ENCODE data around the gene RESP18. TPM values are rescaled to one million over a fixed set of nuclear protein-coding genes. Genes with fewer than 3 reads are reported as not detected.

RESP18 gene
- total and polyA plus RNA-seq, 4 experiments from 2014 or later, result not detected

DNA sequence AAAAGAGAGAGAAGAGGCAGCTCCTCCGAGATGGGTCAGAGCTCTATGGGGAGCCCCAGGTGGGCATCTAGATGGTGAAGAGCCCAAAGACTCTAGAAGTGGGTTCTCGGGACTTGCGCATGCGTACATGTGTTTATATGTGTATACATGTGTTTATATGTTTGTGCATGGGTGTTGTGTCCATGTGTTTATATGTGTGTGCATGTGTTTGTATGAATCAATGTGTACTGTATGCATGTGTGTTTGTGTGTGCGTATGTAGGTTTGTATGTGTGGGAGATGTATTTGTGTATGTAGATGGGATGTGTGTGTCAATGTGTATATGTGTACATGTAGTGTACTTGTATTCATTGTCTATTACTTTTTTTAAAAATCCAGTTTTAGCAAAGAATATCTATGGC lies 29.5 kb upstream of the RESP18 start:
- Mint-ChIP-seq H3K9me3 (no peaks in the 10 kb centered on the region), H3K4me3 (no peak overlapping the region), H3K27ac (no peak overlapping the region), H3K4me1 (no peaks in the 10 kb centered on the region), H3K27me3 (peaks cover 13 to 15% of the 10 kb centered on the region in 2 donors), H3K36me3 (peaks cover 0 to 8% of the 10 kb centered on the region in 2 donors)
- H3K4me3 ChIP-seq (ENCODE audit: low read length in 2 of 2), result no peak overlapping the region
- H3K9me3 ChIP-seq (ENCODE audit: control insufficient read depth in 1 of 2, low read length in 2 of 2), result no peaks in the 10 kb centered on the region
- no peak for DNase-seq
- ChIA-PET POLR2A (ENCODE audit: partially characterized antibody) (no interaction called here), CTCF (ENCODE audit: partially characterized antibody) (interaction anchor here (1.0 kb wide), 1 partner anchor 10 kb away, joined by 3 read pairs; no protein-coding TSS in a partner anchor)
- intact Hi-C loops (cut with micrococcal nuclease), result no loop called here
- H3K27ac ChIP-seq (ENCODE audit: low read depth, low read length), result no peak overlapping the region
- no peaks in the 10 kb centered on the region for H3K27me3 ChIP-seq (ENCODE audit: insufficient read depth, low read length)
- H3K4me1 ChIP-seq (ENCODE audit: insufficient read depth, low read length), result no peaks in the 10 kb centered on the region
- H3K36me3 ChIP-seq (ENCODE audit: insufficient read depth, low read length), result no peaks in the 10 kb centered on the region

DNA sequence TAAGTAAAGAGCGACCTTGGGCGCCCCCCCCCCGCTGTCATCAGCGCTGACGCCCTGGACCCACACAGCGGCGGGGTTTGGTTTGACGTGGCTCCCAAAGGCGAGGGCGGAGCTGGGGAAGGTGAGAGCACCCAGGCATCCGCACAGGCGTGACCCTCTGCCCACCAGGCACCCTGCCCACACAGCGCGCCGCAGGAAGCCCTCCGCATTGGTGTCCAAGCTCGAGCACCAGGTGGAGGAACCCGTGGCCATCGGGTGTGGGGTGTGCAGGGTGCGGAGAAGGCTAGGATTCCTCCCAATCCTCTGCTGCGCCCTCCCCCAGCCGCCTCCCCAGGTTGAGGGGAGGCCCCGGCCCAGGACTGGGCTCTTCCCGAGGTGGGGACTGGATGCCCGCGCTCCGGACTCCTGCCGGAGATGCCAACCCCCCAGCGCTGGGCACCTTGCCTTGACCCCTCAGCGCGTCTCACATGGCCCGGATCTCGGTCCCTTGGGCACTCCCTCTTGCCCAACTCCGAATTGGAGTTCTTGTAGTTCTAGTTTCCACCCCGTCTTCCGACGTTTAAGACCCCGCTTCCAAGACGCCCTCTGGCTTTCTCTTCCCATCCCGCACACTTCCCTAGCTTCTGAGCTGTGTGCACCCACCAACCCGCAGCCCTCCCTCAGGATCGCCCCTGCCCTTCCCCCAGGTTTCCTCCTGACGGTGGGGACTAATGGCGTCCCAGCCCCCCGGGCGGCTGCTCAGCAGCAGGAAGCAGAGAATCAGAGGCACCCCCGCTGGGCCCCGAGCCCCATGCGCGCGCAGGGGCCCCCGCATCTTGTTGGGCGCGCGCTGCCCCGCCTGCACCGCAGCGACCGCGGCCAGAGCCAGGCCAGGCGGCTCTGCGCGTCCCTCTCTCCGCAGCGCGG lies 25.9 kb upstream of the RESP18 start:
- POLR2A ChIA-PET (ENCODE audit: partially characterized antibody), result no interaction called here
- H3K9me3 Mint-ChIP-seq, result peaks cover 0 to 2% (median 0%) of the 10 kb centered on the region in 8 donors
- Histone ChIP-seq H3K27me3 (ENCODE audit: insufficient read depth, low read length) (no peaks in the 10 kb centered on the region), H3K4me3 (ENCODE audit: low read length in 2 of 2) (no peak overlapping the region), H3K4me1 (ENCODE audit: insufficient read depth, low read length) (no peaks in the 10 kb centered on the region), H3K27ac (ENCODE audit: low read depth, low read length) (no peak overlapping the region), H3K36me3 (ENCODE audit: insufficient read depth, low read length) (no peaks in the 10 kb centered on the region), H3K9me3 (ENCODE audit: control insufficient read depth in 1 of 2, low read length in 2 of 2) (no peaks in the 10 kb centered on the region)
- H3K27ac Mint-ChIP-seq, result no peak overlapping the region
- peak overlapping the region in 3 of 8 donors; percentile 21 to 27 (median 26) for H3K4me3 Mint-ChIP-seq
- peaks cover 0 to 8% of the 10 kb centered on the region in 2 donors for H3K36me3 Mint-ChIP-seq
- intact Hi-C loops (cut with micrococcal nuclease), result no loop called here
- DNase-seq, result no peak
- CTCF ChIA-PET (ENCODE audit: partially characterized antibody), result no interaction called here
- H3K27me3 Mint-ChIP-seq, result peaks cover 35 to 38% of the 10 kb centered on the region in 2 donors
- peaks cover 0 to 2% (median 0%) of the 10 kb centered on the region in 4 donors for H3K4me1 Mint-ChIP-seq

DNA sequence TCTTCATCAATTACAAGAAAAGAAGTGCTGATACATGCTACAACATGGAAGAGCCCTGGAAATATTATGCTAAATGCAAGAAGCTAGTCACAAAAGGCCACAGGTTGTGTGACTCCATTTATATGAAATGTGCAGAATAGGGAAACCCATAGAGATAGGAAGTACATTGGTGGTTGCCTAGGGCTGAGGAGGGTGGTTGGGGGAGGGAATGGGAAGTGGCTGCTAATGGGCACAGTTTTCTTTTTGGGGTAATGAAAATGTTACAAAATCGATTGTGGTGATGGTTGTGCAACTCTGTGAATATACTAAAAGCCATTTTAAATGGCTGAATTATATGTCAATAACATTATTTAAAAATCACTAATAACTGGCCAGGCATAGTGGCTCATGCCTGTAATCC lies 24.3 kb upstream of the RESP18 start:
- H3K9me3 ChIP-seq (ENCODE audit: control insufficient read depth in 1 of 2, low read length in 2 of 2), result no peaks in the 10 kb centered on the region
- H3K36me3 ChIP-seq (ENCODE audit: insufficient read depth, low read length), result no peaks in the 10 kb centered on the region
- Mint-ChIP-seq H3K9me3 (peaks cover 0 to 2% (median 0%) of the 10 kb centered on the region in 8 donors), H3K27ac (no peak overlapping the region), H3K36me3 (peaks cover 0 to 5% of the 10 kb centered on the region in 2 donors), H3K4me1 (peaks cover 0 to 2% (median 0%) of the 10 kb centered on the region in 4 donors), H3K27me3 (peaks cover 37 to 41% of the 10 kb centered on the region in 2 donors), H3K4me3 (peak overlapping the region in 2 of 8 donors; percentile 24 to 31)
- no peak overlapping the region for H3K4me3 ChIP-seq (ENCODE audit: low read length in 2 of 2)
- CTCF ChIA-PET (ENCODE audit: partially characterized antibody), result no interaction called here
- H3K27ac ChIP-seq (ENCODE audit: low read depth, low read length), result no peak overlapping the region
- POLR2A ChIA-PET (ENCODE audit: partially characterized antibody), result no interaction called here
- intact Hi-C loops (cut with micrococcal nuclease), result no loop called here
- no peaks in the 10 kb centered on the region for H3K4me1 ChIP-seq (ENCODE audit: insufficient read depth, low read length)
- DNase-seq, result no peak
- H3K27me3 ChIP-seq (ENCODE audit: insufficient read depth, low read length), result no peaks in the 10 kb centered on the region

DNA sequence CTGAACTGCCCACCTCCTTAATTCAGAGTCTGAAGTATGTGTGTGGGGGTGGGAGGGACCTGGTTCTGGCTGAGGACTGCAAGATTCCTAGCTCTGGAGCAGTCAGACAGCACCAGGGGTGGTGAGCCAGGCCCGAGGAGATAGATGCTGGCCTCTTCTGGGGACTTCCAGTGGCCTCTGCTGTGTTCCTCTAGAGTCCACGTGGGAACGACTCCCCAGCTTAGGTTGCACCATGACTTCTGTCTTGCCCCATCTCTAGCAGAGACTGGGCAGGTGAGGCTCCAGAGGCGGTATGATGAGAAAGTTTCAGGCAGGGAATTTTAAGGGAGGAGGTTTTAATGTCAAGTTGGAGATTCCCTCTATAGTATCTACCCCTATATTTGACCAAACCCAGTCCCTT lies 22.0 kb upstream of the RESP18 start:
- Mint-ChIP-seq H3K27me3 (peaks cover 30 to 38% of the 10 kb centered on the region in 2 donors), H3K4me1 (peaks cover 0 to 2% (median 0%) of the 10 kb centered on the region in 4 donors), H3K27ac (no peak overlapping the region), H3K9me3 (peaks cover 0 to 5% (median 0%) of the 10 kb centered on the region in 8 donors), H3K36me3 (no peaks in the 10 kb centered on the region), H3K4me3 (no peak overlapping the region)
- DNase-seq, result no peak
- ChIA-PET CTCF (ENCODE audit: partially characterized antibody) (interaction anchor here (0.7 kb wide), 1 partner anchor 324 kb away, joined by 3 read pairs; no protein-coding TSS in a partner anchor), POLR2A (ENCODE audit: partially characterized antibody) (no interaction called here)
- intact Hi-C loops (cut with micrococcal nuclease), result no loop called here
- Histone ChIP-seq H3K4me1 (ENCODE audit: insufficient read depth, low read length) (no peaks in the 10 kb centered on the region), H3K9me3 (ENCODE audit: control insufficient read depth in 1 of 2, low read length in 2 of 2) (no peaks in the 10 kb centered on the region), H3K27ac (ENCODE audit: low read depth, low read length) (no peak overlapping the region), H3K27me3 (ENCODE audit: insufficient read depth, low read length) (no peaks in the 10 kb centered on the region), H3K36me3 (ENCODE audit: insufficient read depth, low read length) (no peaks in the 10 kb centered on the region), H3K4me3 (ENCODE audit: low read length in 2 of 2) (no peak overlapping the region)

DNA sequence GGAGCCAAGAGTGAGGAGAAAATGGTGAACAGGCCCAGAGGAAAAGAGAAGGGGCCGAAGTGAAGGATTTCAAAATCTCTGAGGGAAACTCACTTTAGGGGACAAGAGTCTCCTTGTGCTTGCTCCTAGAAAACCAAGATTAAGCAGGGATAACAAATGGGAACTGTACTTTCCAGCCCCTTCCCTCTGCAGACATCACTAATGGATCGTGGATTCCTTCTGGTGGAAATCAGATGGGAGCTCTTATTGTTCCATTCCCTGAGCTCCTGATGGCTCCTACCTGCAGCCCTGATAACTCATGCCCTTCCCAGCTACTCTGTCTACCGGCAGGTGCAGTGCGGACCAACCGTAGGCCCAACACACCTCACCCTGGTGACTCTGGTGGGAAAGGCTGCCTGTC lies 20.6 kb upstream of the RESP18 start:
- Histone ChIP-seq H3K27me3 (ENCODE audit: insufficient read depth, low read length) (no peaks in the 10 kb centered on the region), H3K36me3 (ENCODE audit: insufficient read depth, low read length) (no peaks in the 10 kb centered on the region), H3K4me3 (ENCODE audit: low read length in 2 of 2) (no peak overlapping the region), H3K27ac (ENCODE audit: low read depth, low read length) (no peak overlapping the region), H3K4me1 (ENCODE audit: insufficient read depth, low read length) (no peaks in the 10 kb centered on the region), H3K9me3 (ENCODE audit: control insufficient read depth in 1 of 2, low read length in 2 of 2) (no peaks in the 10 kb centered on the region)
- intact Hi-C loops (cut with micrococcal nuclease), result no loop called here
- no peaks in the 10 kb centered on the region for H3K36me3 Mint-ChIP-seq
- peaks cover 0 to 5% (median 0%) of the 10 kb centered on the region in 8 donors for H3K9me3 Mint-ChIP-seq
- peaks cover 33 to 37% of the 10 kb centered on the region in 2 donors for H3K27me3 Mint-ChIP-seq
- CTCF ChIA-PET (ENCODE audit: partially characterized antibody), result interaction anchor here (0.9 to 1.6 kb wide), 4 partner anchors 8 to 43 kb away, joined by 3 to 5 read pairs (median 4); no protein-coding TSS in a partner anchor
- H3K4me3 Mint-ChIP-seq, result no peak overlapping the region
- peaks cover 0 to 2% (median 0%) of the 10 kb centered on the region in 4 donors for H3K4me1 Mint-ChIP-seq
- H3K27ac Mint-ChIP-seq, result no peak overlapping the region
- POLR2A ChIA-PET (ENCODE audit: partially characterized antibody), result no interaction called here
- no peak for DNase-seq

DNA sequence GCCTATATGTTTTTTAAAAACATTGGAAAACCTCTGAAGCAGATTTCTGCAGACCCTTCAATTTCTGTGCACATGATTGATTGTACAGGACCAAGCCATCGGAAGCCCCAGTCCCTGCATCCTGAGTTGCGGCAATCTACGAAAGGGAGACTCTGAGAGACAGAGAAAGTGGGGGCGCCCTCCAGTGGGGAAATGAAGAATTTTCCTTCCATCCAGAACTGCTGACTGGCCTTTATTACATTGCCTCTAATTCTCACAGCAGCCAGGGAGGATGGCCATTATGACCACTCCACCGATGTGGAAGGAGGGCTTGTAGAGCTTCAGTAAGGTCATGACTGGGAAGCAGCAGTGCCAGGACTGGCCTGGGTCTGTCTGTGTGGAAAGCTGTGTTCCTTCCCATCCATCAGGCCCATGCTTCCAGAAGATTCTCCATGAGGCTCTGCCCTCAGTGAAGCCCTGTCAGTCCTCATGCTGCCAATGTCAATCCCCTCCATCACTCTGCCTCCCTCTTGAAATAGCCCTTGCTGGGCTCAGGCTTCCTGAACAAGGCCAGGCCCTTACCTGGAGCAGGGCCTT lies 20.0 kb upstream of the RESP18 start:
- Histone ChIP-seq H3K4me3 (ENCODE audit: low read length in 2 of 2) (no peak overlapping the region), H3K27me3 (ENCODE audit: insufficient read depth, low read length) (no peaks in the 10 kb centered on the region), H3K9me3 (ENCODE audit: control insufficient read depth in 1 of 2, low read length in 2 of 2) (no peaks in the 10 kb centered on the region), H3K27ac (ENCODE audit: low read depth, low read length) (no peak overlapping the region), H3K4me1 (ENCODE audit: insufficient read depth, low read length) (no peaks in the 10 kb centered on the region), H3K36me3 (ENCODE audit: insufficient read depth, low read length) (no peaks in the 10 kb centered on the region)
- no peaks in the 10 kb centered on the region for H3K36me3 Mint-ChIP-seq
- peak; percentile 45 to 62 (median 57) for DNase-seq
- H3K9me3 Mint-ChIP-seq, result peaks cover 0 to 5% (median 0%) of the 10 kb centered on the region in 8 donors
- POLR2A ChIA-PET (ENCODE audit: partially characterized antibody), result no interaction called here
- H3K4me1 Mint-ChIP-seq, result peaks cover 0 to 2% (median 0%) of the 10 kb centered on the region in 4 donors
- intact Hi-C loops (cut with micrococcal nuclease), result loop anchor here (1.0 kb wide), 3 partner anchors 75 to 294 kb away; partner anchors contain the start of gene NHEJ1
- CTCF ChIA-PET (ENCODE audit: partially characterized antibody), result interaction anchor here (0.9 to 1.8 kb wide), 8 partner anchors 7 to 295 kb away, joined by 3 to 5 read pairs (median 4); no protein-coding TSS in a partner anchor
- H3K4me3 Mint-ChIP-seq, result no peak overlapping the region
- H3K27me3 Mint-ChIP-seq, result peaks cover 32 to 40% of the 10 kb centered on the region in 2 donors
- H3K27ac Mint-ChIP-seq, result no peak overlapping the region

DNA sequence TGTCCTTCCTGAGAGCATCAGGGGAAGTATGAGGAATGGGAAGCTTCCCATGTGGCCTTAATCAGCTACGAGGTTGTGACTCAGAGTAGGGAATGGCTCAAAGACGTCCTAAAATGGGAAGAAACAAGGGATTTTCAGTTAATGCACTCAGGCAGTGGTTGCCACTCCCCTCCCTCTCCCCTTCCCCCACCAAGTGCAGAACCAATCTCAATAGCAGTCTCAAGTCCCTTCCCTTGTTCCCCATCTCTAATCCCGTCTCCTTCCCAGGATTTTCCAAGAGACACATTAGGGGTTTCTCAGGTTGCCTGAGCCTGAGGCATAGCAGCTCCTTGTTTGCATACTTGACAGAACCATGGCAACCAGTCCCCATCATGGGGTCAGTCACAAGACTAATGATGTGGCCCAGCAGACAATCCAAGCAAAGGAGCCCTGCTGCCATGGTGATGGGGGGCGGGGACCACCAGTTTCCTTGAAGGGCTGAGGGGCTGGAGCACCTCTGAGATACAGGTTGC lies 18.2 kb upstream of the RESP18 start:
- Mint-ChIP-seq H3K4me1 (no peaks in the 10 kb centered on the region), H3K9me3 (peaks cover 0 to 2% (median 0%) of the 10 kb centered on the region in 8 donors), H3K27ac (no peak overlapping the region), H3K27me3 (peaks cover 29 to 36% of the 10 kb centered on the region in 2 donors), H3K4me3 (no peak overlapping the region), H3K36me3 (no peaks in the 10 kb centered on the region)
- H3K27me3 ChIP-seq (ENCODE audit: insufficient read depth, low read length), result no peaks in the 10 kb centered on the region
- intact Hi-C loops (cut with micrococcal nuclease), result no loop called here
- H3K4me1 ChIP-seq (ENCODE audit: insufficient read depth, low read length), result no peaks in the 10 kb centered on the region
- no peak for DNase-seq
- no peaks in the 10 kb centered on the region for H3K36me3 ChIP-seq (ENCODE audit: insufficient read depth, low read length)
- no peak overlapping the region for H3K4me3 ChIP-seq (ENCODE audit: low read length in 2 of 2)
- ChIA-PET POLR2A (ENCODE audit: partially characterized antibody) (no interaction called here), CTCF (ENCODE audit: partially characterized antibody) (interaction anchor here (0.8 to 1.8 kb wide), 4 partner anchors 8 to 321 kb away, joined by 3 to 5 read pairs (median 4); no protein-coding TSS in a partner anchor)
- no peaks in the 10 kb centered on the region for H3K9me3 ChIP-seq (ENCODE audit: control insufficient read depth in 1 of 2, low read length in 2 of 2)
- no peak overlapping the region for H3K27ac ChIP-seq (ENCODE audit: low read depth, low read length)

Measured in CD4-positive, alpha-beta memory T cell (primary cell).